IMR-90 (cell line): ENCODE results near the gene ZNF488.

Experiments used
- CEBPB ChIP-seq: IDR thresholded peaks from 2 replicates; pipeline ENCODE4 v1.6.1; 2012; ENCODE audit warnings: low read depth, low read length, improper control_type of control experiment
- CHD1 ChIP-seq: IDR thresholded peaks from 2 replicates; pipeline ENCODE4 v1.6.1; 2012; ENCODE audit warnings: low read depth, low read length, improper control_type of control experiment
- ELK1 ChIP-seq: fragments of 150-350 bp; IDR thresholded peaks from 2 replicates; pipeline ENCODE4 v1.6.1; 2016; ENCODE audit warnings: low read depth, mild to moderate bottlenecking, low read length, moderate library complexity, borderline replicate concordance
- MAZ ChIP-seq: IDR thresholded peaks from 2 replicates; pipeline ENCODE4 v1.6.1; 2012; ENCODE audit warnings: low read depth, mild to moderate bottlenecking, low read length, improper control_type of control experiment, moderate library complexity, borderline replicate concordance
- MXI1 ChIP-seq: IDR thresholded peaks from 2 replicates; pipeline ENCODE4 v1.6.1; 2012; ENCODE audit warnings: low read depth, mild to moderate bottlenecking, low read length, moderate library complexity, borderline replicate concordance
- POLR2A ChIP-seq: IDR thresholded peaks from 2 replicates; pipeline ENCODE4 v1.6.1; 2012; ENCODE audit warnings: mild to moderate bottlenecking, low read depth, low read length
- RAD21 ChIP-seq: IDR thresholded peaks from 2 replicates; pipeline ENCODE4 v1.6.1; 2012; ENCODE audit warnings: low read length, improper control_type of control experiment
- RCOR1 ChIP-seq: IDR thresholded peaks from 2 replicates; pipeline ENCODE4 v1.6.1; 2012; ENCODE audit warnings: mild to moderate bottlenecking, low read length, improper control_type of control experiment; ENCODE audit not compliant: insufficient replicate concordance
- RFX5 ChIP-seq: IDR thresholded peaks from 2 replicates; pipeline ENCODE4 v1.8.0; 2012; ENCODE audit warnings: low read depth, mild to moderate bottlenecking, low read length, moderate library complexity
- USF2 ChIP-seq: fragments of 150-350 bp; IDR thresholded peaks from 2 replicates; pipeline ENCODE4 v1.6.1; 2017; ENCODE audit warnings: mild to moderate bottlenecking, antibody characterized with exemption, low read length, low read depth
- TF ChIP-seq, protein P1 (sequence below): conservative IDR thresholded peaks from 2 replicates; pipeline ENCODE4 v1.5.1; 2012; ENCODE audit warnings: mild to moderate bottlenecking, low read depth, low read length, improper control_type of control experiment

DNA sequence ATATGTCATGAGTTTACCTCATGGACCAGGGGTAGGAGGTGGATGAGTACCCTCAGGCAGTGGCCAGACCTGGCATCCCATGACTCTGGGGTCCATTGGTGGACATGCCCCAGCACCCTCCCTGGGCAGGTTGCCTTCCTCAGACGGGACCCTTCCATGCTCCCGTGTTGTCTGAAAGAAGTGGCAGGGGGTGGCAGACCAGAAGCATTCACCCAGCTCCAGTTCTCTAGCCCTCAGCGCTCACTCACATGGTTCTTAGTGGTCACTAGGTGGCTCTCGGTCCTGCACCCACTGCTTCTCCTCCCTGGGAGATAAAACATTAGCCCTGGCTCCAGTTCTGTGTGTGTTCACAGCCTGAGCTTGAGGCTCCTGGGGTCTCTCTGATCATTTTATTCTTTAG lies 29.9 kb downstream of the ZNF488 start:
- TF ChIP-seq, protein P1, sequence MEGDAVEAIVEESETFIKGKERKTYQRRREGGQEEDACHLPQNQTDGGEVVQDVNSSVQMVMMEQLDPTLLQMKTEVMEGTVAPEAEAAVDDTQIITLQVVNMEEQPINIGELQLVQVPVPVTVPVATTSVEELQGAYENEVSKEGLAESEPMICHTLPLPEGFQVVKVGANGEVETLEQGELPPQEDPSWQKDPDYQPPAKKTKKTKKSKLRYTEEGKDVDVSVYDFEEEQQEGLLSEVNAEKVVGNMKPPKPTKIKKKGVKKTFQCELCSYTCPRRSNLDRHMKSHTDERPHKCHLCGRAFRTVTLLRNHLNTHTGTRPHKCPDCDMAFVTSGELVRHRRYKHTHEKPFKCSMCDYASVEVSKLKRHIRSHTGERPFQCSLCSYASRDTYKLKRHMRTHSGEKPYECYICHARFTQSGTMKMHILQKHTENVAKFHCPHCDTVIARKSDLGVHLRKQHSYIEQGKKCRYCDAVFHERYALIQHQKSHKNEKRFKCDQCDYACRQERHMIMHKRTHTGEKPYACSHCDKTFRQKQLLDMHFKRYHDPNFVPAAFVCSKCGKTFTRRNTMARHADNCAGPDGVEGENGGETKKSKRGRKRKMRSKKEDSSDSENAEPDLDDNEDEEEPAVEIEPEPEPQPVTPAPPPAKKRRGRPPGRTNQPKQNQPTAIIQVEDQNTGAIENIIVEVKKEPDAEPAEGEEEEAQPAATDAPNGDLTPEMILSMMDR = peak; percentile 30; the same call in 1 of the 2 replicates
- TF ChIP-seq CHD1 = no peak
- no peak for TF ChIP-seq RCOR1
- TF ChIP-seq ELK1 = no peak
- no peak for TF ChIP-seq MAZ
- peak; percentile 33; the same call in 1 of the 2 replicates for TF ChIP-seq RAD21
- TF ChIP-seq POLR2A = no peak
- TF ChIP-seq RFX5 = no peak
- no peak for TF ChIP-seq MXI1
- TF ChIP-seq USF2 = no peak
- no peak for TF ChIP-seq CEBPB
